Stimulated activated CD4-positive, alpha-beta T cell treated with anti-CD3 and anti-CD28 coated beads, Interleukin-2, amount 100 ng/mL, for 4 hours (primary cell): ENCODE measurements around the gene TFPI.

Experiments used
- DNase-seq: peaks from one replicate; pipeline ENCODE4 v3.0.0-alpha.2; 2020; ENCODE audit warnings: low read depth

The TFPI gene

GRCh38 chr2:187461294-187462261, 92.7 kb downstream of the TFPI start:
- no peak for DNase-seq

GRCh38 chr2:187459256-187459655, 95.0 kb downstream of the TFPI start:
- DNase-seq = no peak

- no peak for DNase-seq
Measured at GRCh38 chr2:187453078-187453641, 101.1 kb downstream of the TFPI start.

- DNase-seq = no peak
Measured at GRCh38 chr2:187451510-187451909, 102.7 kb downstream of the TFPI start.

- no peak for DNase-seq
Measured at GRCh38 chr2:187447336-187447735, 106.9 kb downstream of the TFPI start.

- DNase-seq = no peak
Measured at GRCh38 chr2:187446711-187447110, 107.5 kb downstream of the TFPI start.

GRCh38 chr2:187445051-187445450, 109.2 kb downstream of the TFPI start:
- DNase-seq = no peak

- no peak for DNase-seq
Measured at GRCh38 chr2:187442778-187443177, 111.5 kb downstream of the TFPI start.

GRCh38 chr2:187442378-187442777, 111.9 kb downstream of the TFPI start:
- no peak for DNase-seq

GRCh38 chr2:187440101-187440675, 114.0 kb downstream of the TFPI start:
- DNase-seq = no peak

GRCh38 chr2:187438455-187438854, 115.8 kb downstream of the TFPI start:
- DNase-seq = no peak

GRCh38 chr2:187435756-187436155, 118.5 kb downstream of the TFPI start:
- no peak for DNase-seq

GRCh38 chr2:187435078-187435477, 119.2 kb downstream of the TFPI start:
- no peak for DNase-seq

- DNase-seq = no peak
Measured at GRCh38 chr2:187434342-187434785, 119.9 kb downstream of the TFPI start.

- DNase-seq = no peak
Measured at GRCh38 chr2:187431911-187432310, 122.3 kb downstream of the TFPI start.

- DNase-seq = no peak
Measured at GRCh38 chr2:187429989-187430388, 124.2 kb downstream of the TFPI start.

- DNase-seq = no peak
Measured at GRCh38 chr2:187424146-187424545, 130.1 kb downstream of the TFPI start.

GRCh38 chr2:187422282-187422681, 132.0 kb downstream of the TFPI start:
- DNase-seq = no peak

GRCh38 chr2:187421519-187421918, 132.7 kb downstream of the TFPI start:
- no peak for DNase-seq

- no peak for DNase-seq
Measured at GRCh38 chr2:187419808-187420207, 134.4 kb downstream of the TFPI start.

GRCh38 chr2:187415449-187415848, 138.8 kb downstream of the TFPI start:
- DNase-seq = no peak
